ENCODE measurements around the gene ZNF320.

DNA sequence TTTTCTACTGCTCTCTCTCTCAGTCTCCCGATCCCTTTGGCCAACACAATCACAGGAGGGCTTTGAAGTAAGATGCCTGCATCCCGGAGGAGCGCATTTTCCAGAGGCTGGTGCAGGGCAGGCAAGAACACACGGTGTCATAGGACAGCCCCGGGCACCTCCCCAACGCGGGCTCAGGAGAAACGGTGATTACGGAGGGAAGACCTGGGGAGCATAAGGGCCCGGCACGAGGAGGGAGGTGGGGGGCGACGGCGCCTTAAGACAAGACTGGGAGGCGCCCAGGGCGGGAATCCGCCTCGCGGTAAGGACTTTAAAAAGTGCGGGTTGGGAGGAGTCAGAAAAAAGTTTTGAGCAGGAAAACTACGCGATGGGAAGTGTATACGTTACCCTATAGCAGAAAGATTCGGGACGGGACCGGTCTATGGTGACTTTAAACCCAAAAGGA lies 44.5 kb upstream of the ZNF320 start:
- TF ChIP-seq, protein P1, sequence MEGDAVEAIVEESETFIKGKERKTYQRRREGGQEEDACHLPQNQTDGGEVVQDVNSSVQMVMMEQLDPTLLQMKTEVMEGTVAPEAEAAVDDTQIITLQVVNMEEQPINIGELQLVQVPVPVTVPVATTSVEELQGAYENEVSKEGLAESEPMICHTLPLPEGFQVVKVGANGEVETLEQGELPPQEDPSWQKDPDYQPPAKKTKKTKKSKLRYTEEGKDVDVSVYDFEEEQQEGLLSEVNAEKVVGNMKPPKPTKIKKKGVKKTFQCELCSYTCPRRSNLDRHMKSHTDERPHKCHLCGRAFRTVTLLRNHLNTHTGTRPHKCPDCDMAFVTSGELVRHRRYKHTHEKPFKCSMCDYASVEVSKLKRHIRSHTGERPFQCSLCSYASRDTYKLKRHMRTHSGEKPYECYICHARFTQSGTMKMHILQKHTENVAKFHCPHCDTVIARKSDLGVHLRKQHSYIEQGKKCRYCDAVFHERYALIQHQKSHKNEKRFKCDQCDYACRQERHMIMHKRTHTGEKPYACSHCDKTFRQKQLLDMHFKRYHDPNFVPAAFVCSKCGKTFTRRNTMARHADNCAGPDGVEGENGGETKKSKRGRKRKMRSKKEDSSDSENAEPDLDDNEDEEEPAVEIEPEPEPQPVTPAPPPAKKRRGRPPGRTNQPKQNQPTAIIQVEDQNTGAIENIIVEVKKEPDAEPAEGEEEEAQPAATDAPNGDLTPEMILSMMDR (IDR thresholded peaks at IDR 0.05; ENCODE audit: low read depth, low read length) = no peak
- no peak for TF ChIP-seq EZH2phosphoT487 (IDR thresholded peaks at IDR 0.05; ENCODE audit: low read depth)
